Measurements from ENCODE around the gene LTO1.

GRCh38 chr11:69654660-69655478, 20.3 kb downstream of the LTO1 start:
- no peak for TF ChIP-seq CTCF (IDR thresholded peaks at IDR 0.05)
- TF ChIP-seq POLR2A (IDR thresholded peaks at IDR 0.05) = no peak

Data from uterus (tissue), 2 donors.